ENCODE data around the gene LAD1.

Gene LAD1

DNA sequence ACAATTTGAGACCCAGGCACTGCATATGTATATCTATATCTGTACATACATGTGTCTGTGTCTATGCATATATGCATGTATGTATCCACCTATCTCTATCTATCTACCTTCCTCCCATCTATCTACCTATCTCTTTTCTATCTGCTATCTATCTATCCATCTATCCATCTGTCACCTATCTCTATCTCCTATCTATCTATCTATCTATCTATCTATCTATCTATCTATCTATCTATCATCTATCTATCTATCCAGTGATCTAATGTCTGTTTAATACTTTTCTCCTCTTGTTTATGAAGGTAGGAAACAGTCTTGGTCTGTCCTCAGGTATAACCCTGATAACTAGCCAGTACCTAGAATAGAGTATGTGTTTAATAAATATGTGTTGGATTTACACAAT, 47.5 kb downstream of the LAD1 start:
- no peak overlapping the region for H3K4me3 ChIP-seq (ENCODE audit: low read depth, low read length)
- TF ChIP-seq, protein P1, sequence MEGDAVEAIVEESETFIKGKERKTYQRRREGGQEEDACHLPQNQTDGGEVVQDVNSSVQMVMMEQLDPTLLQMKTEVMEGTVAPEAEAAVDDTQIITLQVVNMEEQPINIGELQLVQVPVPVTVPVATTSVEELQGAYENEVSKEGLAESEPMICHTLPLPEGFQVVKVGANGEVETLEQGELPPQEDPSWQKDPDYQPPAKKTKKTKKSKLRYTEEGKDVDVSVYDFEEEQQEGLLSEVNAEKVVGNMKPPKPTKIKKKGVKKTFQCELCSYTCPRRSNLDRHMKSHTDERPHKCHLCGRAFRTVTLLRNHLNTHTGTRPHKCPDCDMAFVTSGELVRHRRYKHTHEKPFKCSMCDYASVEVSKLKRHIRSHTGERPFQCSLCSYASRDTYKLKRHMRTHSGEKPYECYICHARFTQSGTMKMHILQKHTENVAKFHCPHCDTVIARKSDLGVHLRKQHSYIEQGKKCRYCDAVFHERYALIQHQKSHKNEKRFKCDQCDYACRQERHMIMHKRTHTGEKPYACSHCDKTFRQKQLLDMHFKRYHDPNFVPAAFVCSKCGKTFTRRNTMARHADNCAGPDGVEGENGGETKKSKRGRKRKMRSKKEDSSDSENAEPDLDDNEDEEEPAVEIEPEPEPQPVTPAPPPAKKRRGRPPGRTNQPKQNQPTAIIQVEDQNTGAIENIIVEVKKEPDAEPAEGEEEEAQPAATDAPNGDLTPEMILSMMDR (IDR thresholded peaks at IDR 0.05; ENCODE audit: low read depth, low read length, missing control alignments): no peak
- DNase-seq (ENCODE audit: low read depth): no peak
- in situ Hi-C loops (cut with HindIII; ENCODE audit: low sequenced_read_pairs): no loop called here

DNA sequence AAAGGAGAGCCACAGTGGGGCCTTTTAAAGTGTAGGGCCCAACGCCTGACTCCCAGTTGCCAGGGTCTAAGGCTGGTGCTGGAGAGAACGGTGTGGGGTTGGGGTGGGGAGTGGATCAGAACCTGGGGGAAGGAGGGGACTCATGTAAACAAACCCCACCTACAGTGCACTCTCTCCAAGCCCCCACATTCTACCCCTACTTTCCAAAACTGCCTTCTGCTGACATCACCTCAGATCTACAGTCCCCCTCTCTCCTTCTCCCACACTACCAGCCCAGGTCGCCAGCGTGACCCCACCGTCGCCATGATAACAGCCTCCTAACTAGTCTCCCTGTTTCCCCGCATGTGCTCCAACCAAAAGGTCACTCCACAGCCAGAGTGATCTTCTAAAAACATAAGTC, 48.2 kb downstream of the LAD1 start:
- in situ Hi-C loops (cut with HindIII; ENCODE audit: low sequenced_read_pairs): no loop called here
- H3K4me3 ChIP-seq (ENCODE audit: low read depth, low read length): no peak overlapping the region
- DNase-seq (ENCODE audit: low read depth): no peak
- TF ChIP-seq, protein P1 (IDR thresholded peaks at IDR 0.05; ENCODE audit: low read depth, low read length, missing control alignments): no peak

DNA sequence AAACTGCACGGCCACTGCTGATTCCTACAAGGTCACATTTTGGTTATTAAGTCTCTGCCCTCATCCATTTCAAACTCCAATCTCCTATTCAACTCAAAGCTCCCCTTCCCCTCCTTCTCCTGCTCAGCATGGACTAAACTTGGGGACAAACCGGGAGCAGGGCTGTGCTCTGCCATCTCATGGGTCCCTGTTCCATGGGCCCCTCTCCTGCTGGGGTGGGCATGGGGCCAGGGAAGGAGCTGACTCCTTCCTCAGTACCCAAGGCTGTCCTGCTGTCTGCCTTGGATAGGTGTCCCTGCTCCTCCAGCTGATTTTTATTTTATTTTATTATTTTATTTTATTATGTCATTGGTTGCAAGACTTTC, 48.8 kb downstream of the LAD1 start:
- TF ChIP-seq, protein P1 (IDR thresholded peaks at IDR 0.05; ENCODE audit: low read depth, low read length, missing control alignments): no peak
- H3K4me3 ChIP-seq (ENCODE audit: low read depth, low read length): no peak overlapping the region
- in situ Hi-C loops (cut with HindIII; ENCODE audit: low sequenced_read_pairs): no loop called here
- DNase-seq (ENCODE audit: low read depth): no peak

DNA sequence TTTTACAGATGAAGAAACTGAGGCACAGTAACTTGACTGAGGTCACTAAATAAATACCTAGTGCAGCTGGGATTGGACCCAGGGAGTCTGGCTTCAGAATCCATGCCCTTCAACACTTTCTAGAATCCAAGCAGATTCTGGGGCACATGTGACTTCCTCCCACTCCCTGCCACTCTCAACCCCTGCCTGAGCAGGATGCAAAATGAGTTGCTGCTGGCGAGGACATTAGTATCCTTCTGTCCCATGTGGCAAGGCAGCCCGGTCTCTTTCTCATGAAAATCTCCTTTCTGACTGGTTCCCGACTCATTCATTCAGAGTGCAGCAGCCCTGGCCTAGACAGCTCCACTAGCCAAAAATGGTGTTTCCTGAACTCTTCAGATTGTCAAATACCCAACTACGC, 50.0 kb downstream of the LAD1 start:
- H3K4me3 ChIP-seq (ENCODE audit: low read depth, low read length): no peak overlapping the region
- no peak for DNase-seq (ENCODE audit: low read depth)
- in situ Hi-C loops (cut with HindIII; ENCODE audit: low sequenced_read_pairs): no loop called here
- TF ChIP-seq, protein P1 (IDR thresholded peaks at IDR 0.05; ENCODE audit: low read depth, low read length, missing control alignments): no peak

DNA sequence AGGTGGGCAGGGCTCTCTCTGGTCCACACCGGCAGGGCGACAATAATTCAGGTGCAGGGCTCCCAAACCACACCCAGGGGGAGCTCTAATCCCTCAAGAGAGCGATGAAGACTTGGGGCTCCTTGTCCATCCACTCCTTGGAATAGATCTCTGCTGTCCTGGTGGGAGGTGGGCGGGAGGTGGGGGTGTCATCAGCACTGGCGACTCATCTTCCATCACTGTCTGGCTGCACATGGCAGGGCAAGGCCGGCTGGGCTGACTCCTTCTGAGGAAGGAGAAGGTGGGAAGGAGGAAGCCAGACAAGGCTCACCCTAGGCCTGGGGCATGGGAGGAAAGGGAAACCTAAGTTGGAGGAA, 50.9 kb downstream of the LAD1 start:
- DNase-seq (ENCODE audit: low read depth): peak; percentile 16
- no peak overlapping the region for H3K4me3 ChIP-seq (ENCODE audit: low read depth, low read length)
- TF ChIP-seq, protein P1 (IDR thresholded peaks at IDR 0.05; ENCODE audit: low read depth, low read length, missing control alignments): peak; percentile 69
- in situ Hi-C loops (cut with HindIII; ENCODE audit: low sequenced_read_pairs): no loop called here

DNA sequence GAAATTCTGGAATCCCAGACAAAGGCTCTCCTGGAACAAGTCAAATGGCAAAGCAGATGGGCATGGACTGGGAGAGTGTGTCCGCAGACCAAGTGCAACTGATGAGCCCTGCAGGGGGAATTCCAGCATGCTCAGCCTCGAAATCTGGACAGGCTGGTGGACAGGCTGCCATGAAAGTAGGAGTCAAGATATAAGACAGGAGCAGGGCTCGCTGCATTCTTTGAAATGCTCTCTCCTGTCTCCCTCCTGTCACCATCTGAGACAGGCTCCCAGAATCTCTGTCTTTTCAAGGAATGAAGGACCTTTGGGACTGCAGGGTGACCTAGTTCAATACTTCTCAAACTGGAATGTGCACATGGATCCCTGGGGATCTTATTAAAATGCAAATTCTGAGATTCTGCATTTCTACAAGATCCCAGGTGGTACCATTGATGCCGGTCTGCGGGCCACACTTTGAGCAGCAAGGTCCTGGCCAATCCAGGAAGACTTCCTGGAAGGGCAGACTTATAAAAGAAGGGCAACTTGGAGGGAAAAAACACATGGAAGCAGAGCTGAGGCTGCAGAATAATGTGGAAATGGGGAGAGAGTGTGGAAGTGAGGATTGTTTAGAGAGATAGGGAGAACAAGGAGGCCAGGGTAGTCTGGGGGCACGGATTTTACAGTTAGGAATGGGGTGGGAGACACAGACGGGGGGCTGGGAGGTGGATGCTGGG, 51.5 kb downstream of the LAD1 start:
- in situ Hi-C loops (cut with HindIII; ENCODE audit: low sequenced_read_pairs): no loop called here
- no peak overlapping the region for H3K4me3 ChIP-seq (ENCODE audit: low read depth, low read length)

More for the DNA sequence above, 51.5 kb downstream of the LAD1 start:
- no peak for DNase-seq (ENCODE audit: low read depth)
- TF ChIP-seq, protein P1 (IDR thresholded peaks at IDR 0.05; ENCODE audit: low read depth, low read length, missing control alignments): no peak
